ENCODE measurements around the gene GDAP1L1. TPM values are rescaled to one million over a fixed set of nuclear protein-coding genes. Genes with fewer than 3 reads are reported as not detected.

GDAP1L1 gene
- polyA plus RNA-seq, 1 donor from 2014 or later: 216 TPM

GRCh38 chr20:44274303-44275017 is 27.4 kb downstream of the GDAP1L1 start:
- H3K9me2 ChIP-seq (ENCODE audit: insufficient read depth, low read length): no peaks in the 10 kb centered on the region
- H3K4me3 ChIP-seq (ENCODE audit: low read length): no peak overlapping the region
- H3K36me3 ChIP-seq (ENCODE audit: insufficient read depth, low read length): no peaks in the 10 kb centered on the region
- no peaks in the 10 kb centered on the region for H3F3A ChIP-seq (ENCODE audit: insufficient read depth, low read length, poor library complexity, severe bottlenecking)
- no peak for TF ChIP-seq RAD21 (conservative IDR thresholded peaks at IDR 0.05)
- no peak overlapping the region for H3K9ac ChIP-seq (ENCODE audit: low read length)
- no peak overlapping the region for H2AFZ ChIP-seq (ENCODE audit: low read depth, low read length)
- no peak overlapping the region for H3K4me2 ChIP-seq (ENCODE audit: low read length)
- H3K27me3 ChIP-seq (ENCODE audit: insufficient read depth, low read depth, low read length): no peaks in the 10 kb centered on the region
- H3K27ac ChIP-seq (ENCODE audit: low read length): no peak overlapping the region
- no peaks in the 10 kb centered on the region for H3K79me2 ChIP-seq (replicated peaks; ENCODE audit: insufficient read depth, low read length)
- no peaks in the 10 kb centered on the region for H4K20me1 ChIP-seq (ENCODE audit: insufficient read depth)
- H3K9me3 ChIP-seq (ENCODE audit: low read length): no peaks in the 10 kb centered on the region

GRCh38 chr20:44279228-44279627 is 32.1 kb downstream of the GDAP1L1 start:
- H3K9ac ChIP-seq (ENCODE audit: low read length): no peak overlapping the region
- no peak overlapping the region for H3K27ac ChIP-seq (ENCODE audit: low read length)

GRCh38 chr20:44280387-44280786 is 33.3 kb downstream of the GDAP1L1 start:
- Histone ChIP-seq H3K79me2 (replicated peaks; ENCODE audit: insufficient read depth, low read length) (no peaks in the 10 kb centered on the region), H3K9ac (ENCODE audit: low read length) (no peak overlapping the region), H3K4me3 (ENCODE audit: low read length) (no peak overlapping the region), H4K20me1 (ENCODE audit: insufficient read depth) (no peaks in the 10 kb centered on the region), H3K36me3 (ENCODE audit: insufficient read depth, low read length) (no peaks in the 10 kb centered on the region), H3K9me3 (ENCODE audit: low read length) (no peaks in the 10 kb centered on the region), H3K27ac (ENCODE audit: low read length) (no peak overlapping the region), H3K4me2 (ENCODE audit: low read length) (no peak overlapping the region), H2AFZ (ENCODE audit: low read depth, low read length) (no peak overlapping the region), H3F3A (ENCODE audit: insufficient read depth, low read length, poor library complexity, severe bottlenecking) (no peaks in the 10 kb centered on the region), H3K27me3 (ENCODE audit: insufficient read depth, low read depth, low read length) (no peaks in the 10 kb centered on the region), H3K9me2 (ENCODE audit: insufficient read depth, low read length) (no peaks in the 10 kb centered on the region)
- TF ChIP-seq TAF1 (IDR thresholded peaks at IDR 0.05; ENCODE audit: low read depth): no peak

More at GRCh38 chr20:44279228-44279627, 32.1 kb downstream of the GDAP1L1 start:
- Histone ChIP-seq H3K79me2 (replicated peaks; ENCODE audit: insufficient read depth, low read length) (no peaks in the 10 kb centered on the region), H3K36me3 (ENCODE audit: insufficient read depth, low read length) (no peaks in the 10 kb centered on the region), H2AFZ (ENCODE audit: low read depth, low read length) (no peak overlapping the region), H3K27me3 (ENCODE audit: insufficient read depth, low read depth, low read length) (no peaks in the 10 kb centered on the region), H3K9me2 (ENCODE audit: insufficient read depth, low read length) (no peaks in the 10 kb centered on the region), H3F3A (ENCODE audit: insufficient read depth, low read length, poor library complexity, severe bottlenecking) (no peaks in the 10 kb centered on the region), H3K4me3 (ENCODE audit: low read length) (no peak overlapping the region), H4K20me1 (ENCODE audit: insufficient read depth) (no peaks in the 10 kb centered on the region), H3K4me2 (ENCODE audit: low read length) (no peak overlapping the region), H3K9me3 (ENCODE audit: low read length) (no peaks in the 10 kb centered on the region)
- no peak for TF ChIP-seq EP300 (conservative IDR thresholded peaks at IDR 0.05; ENCODE audit: poor library complexity, severe bottlenecking)
- no peak for TF ChIP-seq REST (IDR thresholded peaks at IDR 0.05; ENCODE audit: borderline replicate concordance)
- TF ChIP-seq SMC3 (conservative IDR thresholded peaks at IDR 0.05; ENCODE audit: poor library complexity): no peak
- TF ChIP-seq MXI1 (conservative IDR thresholded peaks at IDR 0.05; ENCODE audit: poor library complexity, severe bottlenecking): no peak
- TF ChIP-seq RAD21 (conservative IDR thresholded peaks at IDR 0.05): no peak
- TF ChIP-seq TAF1 (IDR thresholded peaks at IDR 0.05; ENCODE audit: low read depth): no peak

All from neural cell (in vitro differentiated cells).